Neural cell (in vitro differentiated cells): ENCODE results near the gene SMIM1. TPM values are rescaled to one million over a fixed set of nuclear protein-coding genes. Genes with fewer than 3 reads are reported as not detected.

ENCODE experiments used
- H2AFZ ChIP-seq: fragments of 200-600, 300-800 bp; sonication (generic), shearing (Covaris generic); 2 replicates; pipeline ENCODE4 v1.6.0; 2014; ENCODE audit warnings: low read depth, mild to moderate bottlenecking, antibody characterized with exemption, low read length, moderate library complexity
- H3F3A ChIP-seq: fragments of 200-600 bp; shearing (Covaris generic); 2 replicates; pipeline ENCODE4 v1.6.1; 2016; ENCODE audit warnings: mild to moderate bottlenecking, moderate library complexity, mixed read lengths, antibody characterized with exemption, low read length; ENCODE audit not compliant: insufficient read depth, poor library complexity, severe bottlenecking
- H3K27ac ChIP-seq: fragments of 200-600, 300-800 bp; sonication (generic), shearing (Covaris generic); 2 replicates; pipeline ENCODE4 v1.5.1; 2014; ENCODE audit warnings: mild to moderate bottlenecking, low read length, moderate library complexity
- H3K27me3 ChIP-seq: fragments of 300-800, 200-600 bp; sonication (generic), shearing (Covaris generic); 2 replicates; pipeline ENCODE4 v1.6.0; 2014; ENCODE audit warnings: mild to moderate bottlenecking, low read depth, low read length, moderate library complexity; ENCODE audit not compliant: insufficient read depth
- H3K36me3 ChIP-seq: fragments of 300-800, 200-600 bp; sonication (generic), shearing (Covaris generic); 2 replicates; pipeline ENCODE4 v1.5.1; 2014; ENCODE audit warnings: mild to moderate bottlenecking, antibody characterized with exemption, low read length, moderate library complexity; ENCODE audit not compliant: insufficient read depth
- H3K4me2 ChIP-seq: fragments of 300-800, 200-600 bp; sonication (generic), shearing (Covaris generic); 2 replicates; pipeline ENCODE4 v1.6.0; 2014; ENCODE audit warnings: mild to moderate bottlenecking, low read length
- H3K4me3 ChIP-seq: fragments of 300-800, 200-600 bp; sonication (generic), shearing (Covaris generic); 2 replicates; pipeline ENCODE4 v1.5.1; 2014; ENCODE audit warnings: mild to moderate bottlenecking, low read length, moderate library complexity
- H3K79me2 ChIP-seq: fragments of 200-600 bp; shearing (Covaris generic); replicated peaks from 2 replicates; pipeline ENCODE4 v1.6.0; 2014; ENCODE audit warnings: mild to moderate bottlenecking, low read length, moderate library complexity; ENCODE audit not compliant: insufficient read depth
- H3K9ac ChIP-seq: fragments of 300-800, 200-600 bp; sonication (generic), shearing (Covaris generic); 2 replicates; pipeline ENCODE4 v1.6.1; 2016; ENCODE audit warnings: mild to moderate bottlenecking, low read length, mixed read lengths
- H3K9me2 ChIP-seq: fragments of 200-600 bp; shearing (Covaris generic); 2 replicates; pipeline ENCODE4 v1.6.1; 2016; ENCODE audit warnings: mild to moderate bottlenecking, low read length, mixed read lengths; ENCODE audit not compliant: insufficient read depth
- H3K9me3 ChIP-seq: fragments of 200-600, 300-800 bp; sonication (generic), shearing (Covaris generic); 2 replicates; pipeline ENCODE4 v1.6.1; 2016; ENCODE audit warnings: mild to moderate bottlenecking, mixed run types, low read length, moderate library complexity, mixed read lengths
- H4K20me1 ChIP-seq: fragments of 200-600 bp; shearing (Covaris generic); 2 replicates; pipeline ENCODE4 v1.6.1; 2016; ENCODE audit warnings: mild to moderate bottlenecking, mixed run types; ENCODE audit not compliant: insufficient read depth
- CTCF ChIP-seq: fragments of 450-650 bp; IDR thresholded peaks from 2 replicates; pipeline ENCODE4 v1.5.1; 2014; ENCODE audit warnings: antibody characterized with exemption, mild to moderate bottlenecking, moderate library complexity; ENCODE audit not compliant: poor library complexity, severe bottlenecking
- EP300 ChIP-seq: fragments of 450-650 bp; conservative IDR thresholded peaks from 2 replicates; pipeline ENCODE4 v1.6.1; 2014; ENCODE audit warnings: antibody characterized with exemption, mild to moderate bottlenecking, moderate library complexity; ENCODE audit not compliant: poor library complexity, severe bottlenecking
- EZH2 ChIP-seq: fragments of 200-600, 300-800 bp; shearing (Covaris generic), sonication (generic); IDR thresholded peaks from 2 replicates; pipeline ENCODE4 v1.6.1; 2014; ENCODE audit warnings: antibody characterized with exemption, low read length, borderline replicate concordance, mild to moderate bottlenecking; ENCODE audit not compliant: insufficient read depth, poor library complexity, severe bottlenecking
- MXI1 ChIP-seq: fragments of 450-650 bp; conservative IDR thresholded peaks from 2 replicates; pipeline ENCODE4 v1.6.1; 2014; ENCODE audit warnings: antibody characterized with exemption, mild to moderate bottlenecking; ENCODE audit not compliant: poor library complexity, severe bottlenecking
- POLR2AphosphoS5 ChIP-seq: IDR thresholded peaks from 2 replicates; pipeline ENCODE4 v1.6.1; 2012
- RAD21 ChIP-seq: fragments of 450-650 bp; conservative IDR thresholded peaks from 2 replicates; pipeline ENCODE4 v1.6.1; 2014; ENCODE audit warnings: antibody characterized with exemption, mild to moderate bottlenecking, moderate library complexity
- REST ChIP-seq: IDR thresholded peaks from 2 replicates; pipeline ENCODE4 v1.6.1; 2012; ENCODE audit warnings: borderline replicate concordance
- SMC3 ChIP-seq: fragments of 450-650 bp; conservative IDR thresholded peaks from 2 replicates; pipeline ENCODE4 v1.6.1; 2014; ENCODE audit warnings: antibody characterized with exemption, mild to moderate bottlenecking, moderate library complexity; ENCODE audit not compliant: poor library complexity
- TAF1 ChIP-seq: IDR thresholded peaks from 2 replicates; pipeline ENCODE4 v1.6.1; 2012; ENCODE audit warnings: low read depth
- polyA plus RNA-seq: library from polyadenylated mRNA; depleted of rRNA; stranded (reverse); fragments of >200 nt; gene quantifications from 2 replicates; pipeline ENCODE4 v1.2.3, GENCODE V29; 2014

The SMIM1 gene
- polyA plus RNA-seq, 1 donor from 2014 or later, result not detected

- Histone ChIP-seq H3K9me3 (no peaks in the 10 kb centered on the region), H2AFZ (no peak overlapping the region), H3K27me3 (peaks cover 4% of the 10 kb centered on the region), H3K9me2 (no peaks in the 10 kb centered on the region), H3K9ac (no peak overlapping the region), H3K27ac (no peak overlapping the region), H3K79me2 (no peaks in the 10 kb centered on the region), H3K4me2 (no peak overlapping the region), H3K4me3 (no peak overlapping the region), H3K36me3 (no peaks in the 10 kb centered on the region), H4K20me1 (no peaks in the 10 kb centered on the region), H3F3A (no peaks in the 10 kb centered on the region)
- TF ChIP-seq CTCF (peak; percentile 30), SMC3 (no peak)
These were observed 3.1 kb downstream of the SMIM1 start for GRCh38 chr1:3775490-3776230.

GRCh38 chr1:3776231-3776961, 3.8 kb downstream of the SMIM1 start:
- Histone ChIP-seq H3K79me2 (no peaks in the 10 kb centered on the region), H3K9me3 (no peaks in the 10 kb centered on the region), H4K20me1 (no peaks in the 10 kb centered on the region), H3K27ac (no peak overlapping the region), H3K27me3 (peaks cover 4% of the 10 kb centered on the region), H3K4me2 (no peak overlapping the region), H3K4me3 (no peak overlapping the region), H3K36me3 (no peaks in the 10 kb centered on the region), H3K9ac (no peak overlapping the region), H2AFZ (no peak overlapping the region), H3F3A (no peaks in the 10 kb centered on the region), H3K9me2 (no peaks in the 10 kb centered on the region)
- TF ChIP-seq CTCF (no peak), RAD21 (no peak), POLR2AphosphoS5 (no peak), SMC3 (no peak)

DNA sequence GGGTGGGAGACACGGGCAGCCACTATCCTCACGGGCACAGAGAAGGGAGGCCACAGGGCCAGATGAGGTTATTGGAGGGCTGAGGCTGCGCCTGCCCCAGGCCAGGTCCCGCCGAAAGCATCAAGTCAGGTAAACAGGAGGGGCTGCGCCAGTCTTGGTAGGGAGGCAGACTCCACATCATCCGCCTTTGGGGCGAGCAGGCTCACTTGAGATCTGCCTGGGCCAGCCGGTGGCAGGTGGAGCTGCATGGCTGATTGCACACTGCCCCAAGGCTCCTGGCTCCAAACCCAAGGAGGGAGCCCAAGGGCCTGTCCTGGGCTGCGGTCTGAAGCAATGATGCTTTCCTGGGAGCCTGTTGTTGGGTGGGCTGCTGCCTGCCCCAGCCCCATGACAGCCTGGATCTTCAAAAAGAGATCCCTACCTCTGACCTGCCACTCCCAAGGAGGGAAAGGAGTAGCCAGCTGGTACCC, 4.6 kb downstream of the SMIM1 start:
- no peaks in the 10 kb centered on the region for H3K36me3 ChIP-seq
- H3K9me2 ChIP-seq, result no peaks in the 10 kb centered on the region
- H3K4me3 ChIP-seq, result no peak overlapping the region
- H4K20me1 ChIP-seq, result no peaks in the 10 kb centered on the region
- H3K27me3 ChIP-seq, result no peaks in the 10 kb centered on the region
- H3K9me3 ChIP-seq, result no peaks in the 10 kb centered on the region
- TF ChIP-seq TAF1 (no peak), RAD21 (no peak), POLR2AphosphoS5 (no peak), CTCF (no peak), EP300 (no peak), REST (no peak), EZH2 (no peak), SMC3 (no peak), MXI1 (no peak)
- no peak overlapping the region for H3K9ac ChIP-seq
- no peak overlapping the region for H2AFZ ChIP-seq
- no peaks in the 10 kb centered on the region for H3F3A ChIP-seq
- no peak overlapping the region for H3K4me2 ChIP-seq
- H3K27ac ChIP-seq, result no peak overlapping the region
- H3K79me2 ChIP-seq, result no peaks in the 10 kb centered on the region
